ENCODE data around the gene IRF2BP2. TPM values are rescaled to one million over a fixed set of nuclear protein-coding genes. Genes with fewer than 3 reads are reported as not detected.
A peak's percentile ranks its signal among the peaks of the same experiment; 100 is the strongest.
"Not testable (repeated sequence)": the region's sequence is repeated elsewhere in the genome, so short reads cannot be mapped to it uniquely, and the experiment has no call there.

The IRF2BP2 gene
- 140 TPM for total RNA-seq

DNA sequence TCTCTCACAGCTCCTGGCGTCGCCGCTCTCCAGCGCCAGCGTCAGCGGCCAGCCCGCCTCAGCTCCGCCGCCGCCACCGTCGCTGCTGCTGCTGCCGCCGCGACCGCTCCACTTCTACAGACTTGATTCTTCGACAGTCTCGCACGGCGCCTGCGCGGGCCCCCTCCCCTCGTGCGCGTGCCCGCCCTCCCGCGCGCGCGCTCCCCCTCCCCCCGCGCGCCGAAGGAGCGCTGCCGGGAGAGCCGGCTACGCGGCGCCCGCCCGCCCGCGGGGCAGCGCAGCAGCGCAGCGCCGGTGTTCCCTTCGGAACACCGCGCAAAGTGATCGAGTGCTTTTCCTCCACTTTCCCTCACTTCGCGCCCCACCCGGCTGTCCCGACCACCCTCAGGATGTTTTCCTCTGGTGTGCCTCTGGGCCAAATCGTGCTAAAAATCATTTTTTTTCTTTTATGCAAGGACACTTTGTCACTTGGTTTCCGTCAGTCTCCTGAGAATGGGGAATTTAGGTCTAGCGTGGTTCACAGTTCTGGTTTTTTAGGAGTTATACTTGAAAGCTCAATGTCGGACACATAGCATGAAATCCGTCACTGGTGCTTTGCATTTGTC lies at the start of gene IRF2BP2:
Gene IRF2BP2 (minus strand): TSS at position 118 of the 605 bp plus-strand sequence. CDS start 684 bp downstream, outside the sequence.
- DNase-seq, result peak; percentile 70

DNA sequence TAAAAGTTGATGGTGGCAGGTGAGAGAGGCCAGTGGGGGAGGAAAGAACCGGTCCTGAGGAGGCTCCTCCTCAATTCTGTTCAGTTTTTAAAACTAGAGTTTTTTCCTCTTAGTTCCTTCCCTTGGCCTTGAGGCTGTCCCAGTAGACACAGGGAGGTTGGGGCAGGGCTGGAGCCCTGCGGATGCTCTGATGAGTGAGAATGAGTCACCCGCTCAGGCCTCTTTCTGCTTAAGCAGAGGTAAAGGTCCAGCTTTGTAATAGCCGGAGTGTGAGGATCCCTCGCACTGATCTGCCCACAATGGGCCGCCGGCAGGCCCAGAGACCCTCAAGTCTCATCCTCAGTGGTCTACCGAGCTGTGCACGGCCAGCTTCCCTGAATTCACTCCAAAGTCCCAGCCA lies 49.6 kb upstream of the IRF2BP2 start:
- no peak for DNase-seq

DNA sequence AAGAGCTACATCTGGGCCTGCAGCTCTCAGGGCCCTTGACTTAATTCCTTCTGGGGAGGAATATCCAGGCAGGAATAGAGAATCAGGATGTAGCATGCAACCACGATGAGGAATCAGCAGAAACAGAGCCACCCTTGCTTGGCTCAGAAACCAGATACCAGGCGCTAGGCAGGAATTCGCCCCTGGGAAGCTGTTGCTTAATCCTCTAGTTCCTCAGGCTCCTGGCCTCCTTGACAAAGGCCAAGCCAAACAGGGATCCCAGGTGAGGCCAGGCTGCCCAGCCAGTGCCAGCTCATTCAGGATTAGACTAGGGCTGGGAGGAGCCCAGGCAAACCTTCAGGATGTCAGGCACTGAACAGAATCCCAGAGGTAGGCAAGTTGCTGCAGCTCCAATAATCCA lies 48.2 kb upstream of the IRF2BP2 start:
- DNase-seq, result no peak

DNA sequence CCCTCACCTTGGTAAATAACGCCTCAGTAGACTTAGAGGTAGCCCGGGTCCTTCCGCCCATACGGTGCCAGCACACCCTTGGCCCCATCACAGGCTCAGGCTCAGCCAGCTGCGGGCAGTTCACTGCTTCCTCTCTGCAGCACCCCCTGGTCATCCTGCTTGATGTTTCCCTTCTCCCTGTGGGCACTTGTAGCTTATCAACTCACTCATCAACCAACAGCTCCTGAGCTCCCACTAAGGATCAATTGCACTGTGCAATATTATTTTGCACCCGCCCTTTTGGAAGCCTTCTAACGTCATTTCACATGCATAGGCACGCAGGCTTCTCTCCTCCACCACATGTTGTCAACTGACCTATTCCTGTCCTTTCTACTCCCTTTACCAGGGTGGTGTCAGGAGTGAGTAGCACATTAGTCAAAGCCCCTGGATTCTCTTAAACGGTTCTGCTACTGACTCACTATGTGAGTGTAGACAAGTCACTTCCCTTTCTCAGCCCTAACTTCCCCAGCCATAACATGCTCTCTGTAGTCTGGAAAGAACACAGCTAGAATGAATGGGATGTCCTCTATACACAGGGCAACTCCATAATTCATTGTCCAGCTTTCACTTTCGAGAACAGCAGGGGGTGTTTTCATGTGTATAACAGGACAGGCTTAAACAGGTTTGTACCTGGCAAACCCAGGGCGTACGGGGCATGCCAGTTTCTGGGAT lies 47.1 kb upstream of the IRF2BP2 start:
- no peak for DNase-seq

DNA sequence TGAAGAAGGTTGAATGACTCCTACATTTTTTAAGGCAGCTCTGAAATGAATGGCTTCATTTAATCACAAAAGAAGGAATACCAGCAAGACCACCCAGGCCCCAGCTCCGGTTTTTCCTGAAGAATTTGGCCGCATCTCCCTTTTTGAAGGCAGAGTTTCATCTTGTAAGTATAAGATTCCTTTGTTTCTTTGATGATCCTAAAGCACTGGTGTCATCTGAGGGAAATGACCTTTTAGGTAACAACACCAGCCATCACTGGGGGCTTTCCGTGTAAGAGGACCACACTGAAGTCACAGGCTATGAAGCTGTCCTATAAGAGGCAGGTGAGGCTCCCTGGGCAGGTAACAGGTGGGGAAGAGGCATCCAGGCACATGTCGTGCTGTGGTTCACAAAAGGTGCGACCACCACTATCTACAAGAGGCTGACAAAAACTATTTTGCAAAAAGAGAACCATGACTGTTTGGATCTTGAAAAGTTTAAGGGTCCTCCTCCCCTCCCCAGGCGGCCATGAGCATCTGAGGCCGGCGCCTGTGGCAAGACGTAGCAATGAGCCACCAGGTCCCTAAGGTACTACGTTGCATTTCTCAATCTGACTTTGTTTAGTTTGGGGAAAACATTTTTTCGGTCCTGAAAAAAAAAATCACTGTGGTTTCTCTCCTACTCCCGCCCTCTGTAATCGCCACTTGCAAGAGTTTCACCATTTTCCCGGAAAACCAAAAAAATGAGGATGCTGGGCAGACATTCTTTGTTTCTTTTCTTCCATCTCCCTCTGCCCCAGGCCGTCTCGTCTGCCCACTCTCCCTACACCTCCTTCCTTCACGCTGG lies 46.3 kb upstream of the IRF2BP2 start:
- no peak for DNase-seq

DNA sequence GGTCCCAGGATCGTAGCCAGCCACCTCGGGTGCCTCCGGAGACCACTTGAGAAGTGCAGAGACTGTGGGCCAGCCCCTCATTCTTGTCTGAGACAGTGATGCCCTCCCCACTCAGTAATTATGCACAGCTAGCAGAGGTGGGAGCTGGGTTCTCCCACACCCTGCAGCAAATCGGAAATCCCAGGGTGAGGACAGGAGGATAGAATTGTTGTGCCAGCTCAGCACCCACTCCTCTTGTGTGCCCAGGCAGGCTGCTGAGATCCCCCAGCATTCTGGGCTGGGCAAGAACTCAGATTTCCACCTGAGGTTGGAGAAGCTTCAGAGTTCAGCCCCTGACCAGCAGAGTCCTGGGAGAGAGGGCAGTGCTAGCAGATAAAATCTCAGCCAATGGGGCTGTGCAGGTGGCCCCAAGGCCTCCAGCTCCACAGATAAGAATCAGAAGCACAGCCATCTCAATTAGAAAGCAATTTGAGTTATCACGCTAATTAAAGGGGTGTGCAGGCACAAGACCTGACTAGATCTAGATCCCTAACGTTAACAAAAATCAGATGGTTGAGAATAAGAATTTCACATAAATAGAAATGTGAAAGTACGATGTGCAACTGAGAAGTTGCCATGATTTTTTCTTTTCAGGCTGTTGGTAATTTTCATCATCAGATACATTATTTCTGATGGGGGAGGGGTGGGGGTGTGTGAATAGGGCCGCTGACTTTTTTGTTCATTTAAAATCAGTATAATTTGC lies 45.5 kb upstream of the IRF2BP2 start:
- no peak for DNase-seq

DNA sequence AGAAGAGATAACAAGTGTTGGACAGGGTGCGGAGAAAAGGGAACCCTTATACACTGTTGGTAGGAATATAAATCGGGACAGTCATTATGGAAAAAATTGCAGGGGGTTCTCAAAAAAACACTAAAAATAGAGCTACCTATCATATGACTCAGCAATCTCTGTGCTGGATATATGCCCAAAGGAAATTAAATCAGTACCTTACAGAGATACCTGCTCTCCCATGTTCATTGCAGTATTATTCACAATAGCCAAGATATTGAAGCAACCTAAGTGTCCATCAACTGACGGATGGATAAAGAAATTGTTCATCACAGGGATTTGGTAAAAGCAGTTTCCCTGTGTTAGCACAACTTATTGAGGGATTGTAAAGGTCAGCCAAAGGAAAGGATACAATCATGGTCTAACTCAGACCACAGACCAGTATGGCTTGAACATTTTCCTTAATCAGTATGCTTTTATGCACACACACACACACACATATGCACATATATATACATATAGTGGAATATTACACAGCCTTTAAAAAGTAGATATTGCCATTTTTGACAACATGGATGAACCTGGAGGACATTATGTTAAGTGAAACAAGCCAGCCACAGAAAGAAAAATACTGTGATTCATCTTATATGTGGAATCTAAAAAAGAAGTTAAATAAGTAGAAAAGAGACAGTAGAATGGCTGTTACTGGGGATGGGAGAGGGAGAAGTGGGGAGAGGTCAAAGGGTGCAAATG lies 44.2 kb upstream of the IRF2BP2 start:
- DNase-seq, result no peak

DNA sequence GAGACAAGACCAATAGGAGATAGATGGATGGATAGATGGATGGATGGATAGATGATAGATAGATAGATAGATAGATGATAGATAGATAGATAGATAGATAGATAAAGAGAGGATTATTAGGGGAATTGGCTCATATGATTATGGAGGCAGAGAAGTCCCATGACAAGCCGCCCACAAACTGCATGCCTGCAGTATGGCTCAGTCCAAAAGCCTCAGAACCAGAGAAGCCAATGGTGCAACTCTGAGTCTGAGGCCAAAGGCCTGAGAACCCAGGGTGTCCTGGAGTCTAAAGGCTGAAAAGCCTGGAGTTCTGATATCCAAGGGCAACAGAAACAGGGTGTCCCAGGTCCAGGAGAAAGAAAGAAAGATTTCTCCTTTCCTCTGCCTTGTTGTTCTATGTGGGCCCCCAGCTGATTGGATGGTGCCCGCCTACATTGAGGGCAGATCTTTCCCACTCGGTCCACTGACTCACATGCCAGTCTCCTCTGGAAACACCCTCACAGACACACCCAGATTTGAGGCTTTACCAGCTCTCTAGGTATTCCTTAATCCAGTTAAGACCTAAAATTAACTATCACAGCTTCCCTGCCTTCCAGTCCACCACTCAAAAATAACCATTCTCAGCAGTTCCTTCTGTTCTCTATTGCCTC lies 39.6 kb upstream of the IRF2BP2 start:
- DNase-seq, result no peak

DNA sequence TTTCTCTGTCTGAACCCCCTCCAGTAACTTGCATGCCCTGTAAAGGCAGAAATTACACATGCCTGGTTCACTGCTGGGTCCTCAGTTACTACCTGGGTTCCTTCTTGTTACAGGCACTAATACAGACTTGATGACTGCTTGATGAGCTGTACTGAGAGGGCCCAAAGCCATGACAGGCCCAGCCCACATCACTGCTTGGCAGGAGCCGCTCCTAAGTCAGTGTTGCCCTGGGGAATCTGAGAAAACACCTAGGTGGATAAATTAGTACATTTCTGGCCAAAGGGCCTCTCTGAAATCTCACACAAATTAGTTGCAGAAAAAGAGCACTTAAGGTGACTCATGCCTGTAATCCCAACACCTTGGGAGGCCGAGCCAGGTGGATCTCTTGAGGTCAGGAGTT lies 37.8 kb upstream of the IRF2BP2 start:
- no peak for DNase-seq

DNA sequence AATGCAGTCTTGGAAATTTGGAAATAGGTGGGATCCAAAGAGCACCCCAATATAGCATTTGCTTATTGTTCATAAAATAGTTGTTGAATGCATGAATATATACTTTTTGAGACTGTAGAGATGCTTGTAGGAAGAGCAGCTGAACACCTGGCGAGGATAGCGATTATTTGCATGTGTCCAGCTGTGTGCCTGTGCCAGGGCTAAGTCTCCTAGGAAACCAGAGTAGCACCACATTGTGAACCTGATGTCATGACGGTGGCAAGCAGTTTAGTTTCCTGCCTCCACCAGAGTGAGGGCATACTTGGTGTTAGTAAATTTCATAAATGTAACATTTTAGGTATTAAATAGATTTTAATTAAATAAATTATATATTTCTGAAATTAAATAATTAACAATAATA lies 37.3 kb upstream of the IRF2BP2 start:
- DNase-seq, result no peak

DNA sequence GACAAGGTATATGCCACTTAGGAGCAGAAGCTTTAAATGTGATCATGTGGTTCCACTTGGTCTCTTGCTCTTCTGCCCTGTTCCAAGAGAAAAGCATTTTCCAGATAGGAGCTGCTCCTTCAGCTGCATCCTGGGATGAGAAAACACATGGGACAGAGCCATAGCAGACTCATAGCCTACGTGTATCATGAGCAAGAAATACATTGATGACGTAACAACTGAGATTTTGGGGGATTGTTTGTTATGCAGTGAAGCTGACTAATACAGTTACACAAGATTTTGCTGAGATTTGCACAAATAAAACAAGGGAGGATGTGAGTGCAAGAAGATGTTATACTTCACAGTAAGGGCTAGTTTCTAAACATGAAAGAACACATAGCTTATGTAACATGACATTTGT lies 36.0 kb upstream of the IRF2BP2 start:
- no peak for DNase-seq

DNA sequence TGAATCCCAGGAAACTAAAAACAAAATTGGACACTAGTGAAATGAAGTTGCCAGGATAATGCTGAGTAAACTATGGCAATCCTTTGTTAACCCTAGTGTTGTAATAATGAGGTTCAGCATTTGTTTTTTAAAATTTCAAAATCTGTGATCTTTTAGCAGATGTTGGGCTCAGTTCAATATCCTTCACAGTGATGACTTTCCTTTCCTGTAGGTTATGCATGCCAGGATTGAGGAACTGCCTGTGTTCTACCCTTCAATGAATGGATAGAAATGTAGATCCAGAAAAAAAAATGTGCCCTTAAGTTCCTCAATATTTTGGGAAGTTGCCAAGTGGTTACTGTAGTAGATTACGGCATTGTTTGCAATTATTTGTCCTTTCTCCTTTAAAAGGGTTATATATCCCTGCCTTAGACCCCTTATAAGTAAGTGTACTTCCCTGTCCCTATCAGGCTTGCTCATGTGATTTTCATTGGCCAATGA lies 35.5 kb upstream of the IRF2BP2 start:
- no peak for DNase-seq

DNA sequence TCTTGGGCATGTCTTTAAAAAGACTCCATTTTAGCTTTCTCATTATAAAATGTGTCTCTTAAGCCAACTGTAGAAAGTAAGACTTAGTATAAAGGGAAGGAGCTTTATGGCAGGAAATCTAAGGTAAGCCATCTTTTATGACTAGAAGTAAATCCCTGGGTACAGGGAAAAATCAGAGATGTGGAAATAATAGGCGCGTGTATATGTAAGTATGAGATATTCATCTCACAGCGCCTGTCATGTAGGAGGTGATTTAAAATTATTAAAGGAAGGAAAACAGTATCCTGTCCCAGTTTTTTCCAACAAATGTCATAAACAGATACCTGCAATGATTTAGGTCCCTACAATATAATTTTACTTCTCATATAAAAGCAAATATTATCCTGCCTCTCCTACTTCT lies 35.0 kb upstream of the IRF2BP2 start:
- DNase-seq, result no peak

DNA sequence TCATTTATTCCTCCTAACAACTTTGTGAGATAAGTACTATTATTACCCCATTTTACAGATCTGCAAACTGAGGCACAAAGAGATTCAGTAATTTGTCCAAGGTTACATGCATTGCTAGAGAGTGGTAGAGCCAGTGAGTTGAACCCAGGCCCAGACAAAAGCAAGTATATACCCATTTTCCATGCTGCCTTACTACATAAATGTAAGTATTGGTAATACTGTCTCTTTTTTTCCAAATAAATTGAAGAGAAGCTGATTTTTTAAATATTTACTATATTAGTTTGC lies 33.8 kb upstream of the IRF2BP2 start:
- no peak for DNase-seq

DNA sequence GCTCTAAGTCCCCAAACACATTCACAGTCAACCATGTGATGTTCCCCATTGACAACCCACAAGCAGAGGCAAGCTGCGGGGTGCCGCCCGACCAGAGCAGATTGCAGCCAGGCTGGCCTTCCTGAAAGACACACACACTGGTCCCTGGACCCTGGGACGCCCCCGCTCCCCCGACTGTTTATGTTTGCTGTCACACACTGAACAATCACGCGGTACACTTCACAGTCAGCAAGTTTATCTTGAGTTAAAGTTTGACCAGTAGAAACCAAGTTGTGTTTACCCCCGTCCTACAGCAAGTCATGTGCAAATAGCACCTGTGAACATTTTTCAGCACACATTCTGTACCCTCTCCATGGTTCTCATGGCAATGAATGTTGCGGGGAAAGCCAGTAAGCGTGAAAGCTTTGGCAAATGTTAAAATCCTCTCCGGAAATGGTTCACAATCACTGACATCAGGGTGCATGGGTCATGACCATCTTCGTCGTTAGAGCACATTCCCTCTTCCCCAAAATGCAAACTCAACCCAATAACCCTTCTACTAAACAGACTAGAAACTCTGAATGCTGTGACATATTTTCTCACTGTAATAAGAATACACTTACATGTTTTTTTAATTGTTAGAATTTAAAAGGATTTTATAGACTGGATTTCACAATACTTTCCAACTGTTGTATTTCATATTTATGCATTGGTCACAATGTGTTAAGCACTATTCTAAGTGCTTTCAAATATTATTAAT lies 33.3 kb upstream of the IRF2BP2 start:
- DNase-seq, result no peak

DNA sequence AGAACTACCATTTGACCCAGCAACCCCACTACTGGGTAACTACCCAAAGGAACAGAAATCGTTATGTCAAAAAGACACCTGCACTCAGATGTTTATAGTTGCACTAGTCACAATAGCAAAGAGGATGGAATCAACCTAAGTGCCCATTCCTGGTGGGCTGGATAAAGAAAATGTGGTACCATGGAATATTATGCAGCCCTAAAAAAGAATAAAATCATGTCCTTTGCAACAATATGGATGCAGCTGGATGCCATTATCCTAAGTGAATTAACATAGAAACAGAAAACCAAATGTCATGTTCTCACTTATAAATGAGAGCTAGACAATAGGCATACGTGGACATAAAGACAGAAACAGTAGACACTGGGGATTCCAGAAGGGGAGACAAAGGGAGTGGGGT lies 32.5 kb upstream of the IRF2BP2 start:
- no peak for DNase-seq

DNA sequence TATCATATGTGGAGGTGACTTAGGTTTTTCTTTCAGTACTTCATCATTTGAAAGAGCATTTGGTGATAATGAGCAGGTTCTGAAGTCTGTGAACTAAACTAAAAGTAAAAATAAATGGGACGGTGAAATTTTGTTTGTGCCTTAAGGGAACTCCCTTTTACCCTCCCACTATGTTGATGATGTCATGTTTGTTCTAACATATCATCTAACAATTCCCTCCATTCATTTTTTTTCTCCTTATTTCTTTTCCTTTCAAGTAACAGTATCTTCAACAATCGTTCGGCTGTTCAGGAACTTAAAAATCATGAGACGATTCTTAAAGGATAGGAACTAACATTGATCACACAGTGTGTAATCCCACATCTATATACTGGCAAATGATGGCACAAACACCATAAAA lies 30.0 kb upstream of the IRF2BP2 start:
- DNase-seq, result no peak

DNA sequence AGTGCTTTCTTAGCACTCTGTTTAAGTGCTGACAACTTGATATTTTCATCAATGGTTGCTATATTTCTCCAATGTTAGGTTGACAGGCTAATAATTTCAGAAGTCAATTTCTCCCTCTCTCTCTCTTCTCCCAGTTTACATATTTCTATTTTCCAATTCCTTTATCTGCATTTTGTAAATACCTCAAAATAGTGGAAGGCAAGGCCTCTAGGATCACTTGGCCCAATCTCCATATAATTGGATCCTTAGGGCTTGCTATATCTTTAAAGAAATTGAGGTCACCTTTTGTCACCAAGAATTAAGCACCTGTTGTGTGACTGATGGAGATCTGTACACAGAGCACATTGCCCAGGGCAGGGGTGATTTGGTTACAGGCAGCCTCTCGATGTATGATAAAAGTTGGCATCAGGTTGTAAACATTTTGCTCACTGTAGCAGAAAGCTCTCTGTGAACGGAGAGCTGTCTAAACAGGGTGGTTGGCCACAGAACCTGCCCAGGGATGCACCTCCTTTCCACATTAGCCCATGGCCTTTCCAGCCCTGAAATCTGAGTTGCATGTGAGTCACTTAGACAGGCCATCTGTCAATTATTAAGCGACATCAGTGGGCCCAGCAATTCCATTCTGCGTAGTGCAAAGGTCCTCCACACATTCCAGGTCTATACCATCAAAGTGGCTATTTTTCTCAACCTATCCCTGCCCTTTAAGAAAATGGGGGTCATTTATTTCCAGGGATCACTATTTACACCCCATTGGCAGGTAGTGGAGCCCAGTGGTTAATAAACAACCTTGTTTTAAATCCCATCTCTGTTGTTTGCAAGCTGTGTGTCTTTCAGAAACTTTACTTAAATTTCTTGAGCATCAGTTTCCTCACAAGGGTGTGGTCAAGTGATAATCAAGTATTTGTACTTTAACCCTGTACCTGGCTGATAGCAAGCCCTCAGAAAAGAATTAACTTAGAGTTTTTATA lies 29.1 kb upstream of the IRF2BP2 start:
- DNase-seq, result no peak

DNA sequence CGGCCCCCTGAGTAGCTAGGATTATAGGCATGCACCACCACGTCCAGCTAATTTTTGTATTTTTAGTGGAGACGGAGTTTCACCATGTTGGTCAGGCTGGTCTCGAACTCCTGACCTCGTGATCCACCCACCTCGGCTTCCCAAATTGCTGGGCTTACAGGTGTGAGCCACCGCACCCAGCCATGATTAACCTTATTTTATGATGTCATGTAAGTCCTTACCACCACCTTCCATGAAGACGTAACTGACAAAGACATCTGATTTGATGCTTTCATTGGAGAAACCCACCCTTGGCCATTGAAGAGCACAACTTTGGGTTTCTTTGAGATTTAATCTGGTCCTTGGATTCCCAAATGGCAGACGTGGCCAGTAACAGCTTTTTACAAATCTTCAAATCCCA lies 24.9 kb upstream of the IRF2BP2 start:
- not testable (repeated sequence) for DNase-seq

DNA sequence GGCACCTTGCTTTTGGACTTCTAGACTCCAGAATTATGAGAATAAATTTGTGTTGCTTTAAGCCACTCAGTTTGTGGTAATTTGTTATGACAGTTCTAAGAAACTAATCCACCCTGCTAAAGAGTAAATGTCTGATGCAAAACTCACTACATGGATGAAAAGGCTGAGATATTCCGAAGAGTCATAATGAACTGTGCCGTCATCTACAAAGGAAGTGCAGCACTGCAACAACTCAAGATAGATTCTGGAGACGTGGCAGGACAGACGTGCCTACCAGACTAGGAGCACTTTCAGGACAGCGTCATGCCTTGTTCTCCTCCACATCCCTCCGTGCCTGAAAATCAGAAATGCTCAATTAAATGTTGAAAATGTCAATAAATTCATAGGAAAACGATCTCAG lies 24.4 kb upstream of the IRF2BP2 start:
- no peak for DNase-seq
